ENCODE results near the gene PCDH9. TPM values are rescaled to one million over a fixed set of nuclear protein-coding genes. Genes with fewer than 3 reads are reported as not detected.

The PCDH9 gene
- total RNA-seq, 1 experiment from 2014 or later, result 1.9 TPM

DNA sequence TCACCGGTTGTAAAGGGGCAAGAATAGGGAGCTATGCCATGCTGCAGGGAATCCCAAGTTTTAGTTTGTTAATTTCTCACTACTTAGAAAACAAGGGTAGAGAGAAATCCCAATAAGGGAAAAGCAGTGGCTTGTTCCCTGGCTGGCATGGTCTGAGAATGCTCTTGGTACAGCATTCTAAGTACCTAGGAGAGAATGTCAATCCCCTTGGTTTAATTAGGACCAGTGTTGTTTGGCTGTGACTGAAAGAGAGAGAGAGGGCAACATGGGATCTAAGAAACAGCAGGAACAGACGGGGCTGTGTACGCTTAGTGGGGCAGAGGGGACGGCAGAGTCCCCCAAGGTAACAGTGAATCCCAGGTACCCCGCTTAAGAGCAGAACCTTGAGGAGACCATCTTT lies 228.8 kb downstream of the PCDH9 start:
- H3K9me3 ChIP-seq, result no peaks in the 10 kb centered on the region
- no peak for DNase-seq
- H3K4me3 ChIP-seq, result no peak overlapping the region
- no peaks in the 10 kb centered on the region for H3K27me3 ChIP-seq
- H3K36me3 ChIP-seq, result no peaks in the 10 kb centered on the region

GRCh38 chr13:66996503-66996902 lies 233.6 kb downstream of the PCDH9 start:
- no peaks in the 10 kb centered on the region for H3K36me3 ChIP-seq
- no peaks in the 10 kb centered on the region for H3K27me3 ChIP-seq
- no peaks in the 10 kb centered on the region for H3K9me3 ChIP-seq
- no peak for DNase-seq
- H3K4me3 ChIP-seq, result no peak overlapping the region

DNA sequence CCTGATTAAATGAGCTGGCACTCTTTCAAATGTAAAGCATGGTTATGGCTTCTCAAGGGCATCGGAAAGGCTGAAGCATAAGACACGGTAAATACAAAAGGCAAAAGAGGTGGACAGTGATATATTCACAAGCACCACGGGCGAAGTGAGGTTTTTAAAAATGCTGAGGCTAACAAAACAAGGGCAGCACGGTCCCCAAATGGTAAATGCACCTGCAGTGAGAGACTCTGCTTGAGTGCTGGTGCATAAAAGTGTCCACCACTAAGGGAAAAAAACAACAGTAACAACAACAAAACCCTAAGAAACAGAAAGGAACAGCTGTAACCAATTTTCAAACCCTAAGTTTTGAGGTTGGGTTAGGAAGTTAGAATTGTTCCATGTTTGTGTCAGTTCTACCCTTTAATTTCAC lies 234.9 kb downstream of the PCDH9 start:
- Histone ChIP-seq H3K9me3 (no peaks in the 10 kb centered on the region), H3K27me3 (no peaks in the 10 kb centered on the region), H3K4me3 (no peak overlapping the region), H3K36me3 (no peaks in the 10 kb centered on the region)
- DNase-seq, result no peak

DNA sequence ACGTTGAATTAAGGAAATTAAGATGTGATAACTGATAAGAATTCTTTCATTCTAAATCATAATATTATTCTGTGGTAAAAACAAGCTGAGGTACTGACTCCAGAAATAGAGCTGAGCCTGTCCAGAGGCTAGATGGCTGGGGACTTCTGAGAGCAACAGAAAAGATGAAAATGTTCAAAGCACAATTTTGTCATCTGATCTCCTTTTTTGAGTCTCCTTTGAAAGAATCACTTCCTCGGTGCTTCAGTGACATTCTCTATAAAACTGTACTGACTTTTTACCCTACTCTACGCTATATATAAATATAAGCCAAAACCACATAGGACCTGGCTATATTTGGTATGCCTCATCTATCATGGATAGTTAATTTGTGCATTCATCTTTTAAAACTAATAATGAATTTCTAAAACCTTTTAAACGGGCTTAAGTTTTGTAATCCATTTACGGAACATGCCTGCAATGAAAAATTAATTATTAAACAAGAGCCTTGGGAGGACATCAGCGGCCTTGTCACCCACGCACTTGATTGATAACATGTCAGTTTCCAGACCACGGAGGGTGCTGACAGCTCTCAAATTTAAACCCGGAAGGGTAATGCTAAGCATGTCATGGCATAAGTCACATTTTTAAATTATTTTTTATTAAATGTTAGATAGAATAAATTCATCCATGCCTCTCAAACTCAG lies 235.5 kb downstream of the PCDH9 start:
- Histone ChIP-seq H3K9me3 (no peaks in the 10 kb centered on the region), H3K36me3 (no peaks in the 10 kb centered on the region), H3K27me3 (no peaks in the 10 kb centered on the region), H3K4me3 (peak overlapping the region; percentile 26)
- DNase-seq, result no peak

DNA sequence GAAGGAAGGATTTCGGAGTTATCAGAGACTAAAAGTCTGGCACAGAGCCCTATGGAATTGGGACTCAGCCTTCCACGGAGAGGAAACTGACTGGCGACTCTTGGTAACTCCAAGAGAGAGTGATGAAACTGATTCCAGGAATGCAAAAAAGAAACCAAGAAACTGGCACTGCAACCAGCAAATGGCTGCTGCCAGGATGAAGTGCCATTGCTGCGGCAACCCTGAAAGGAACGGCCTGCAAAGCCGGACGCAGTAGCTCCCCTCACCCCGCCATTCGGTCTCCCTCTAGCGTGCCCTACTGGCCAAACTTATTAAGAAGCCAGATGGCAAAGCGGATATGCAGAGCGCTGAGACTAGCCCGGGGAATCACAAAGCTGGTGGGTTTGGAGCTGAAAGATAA lies 236.0 kb downstream of the PCDH9 start:
- Histone ChIP-seq H3K4me3 (peak overlapping the region; percentile 26), H3K9me3 (no peaks in the 10 kb centered on the region), H3K36me3 (no peaks in the 10 kb centered on the region), H3K27me3 (no peaks in the 10 kb centered on the region)
- DNase-seq, result peak; percentile 87

DNA sequence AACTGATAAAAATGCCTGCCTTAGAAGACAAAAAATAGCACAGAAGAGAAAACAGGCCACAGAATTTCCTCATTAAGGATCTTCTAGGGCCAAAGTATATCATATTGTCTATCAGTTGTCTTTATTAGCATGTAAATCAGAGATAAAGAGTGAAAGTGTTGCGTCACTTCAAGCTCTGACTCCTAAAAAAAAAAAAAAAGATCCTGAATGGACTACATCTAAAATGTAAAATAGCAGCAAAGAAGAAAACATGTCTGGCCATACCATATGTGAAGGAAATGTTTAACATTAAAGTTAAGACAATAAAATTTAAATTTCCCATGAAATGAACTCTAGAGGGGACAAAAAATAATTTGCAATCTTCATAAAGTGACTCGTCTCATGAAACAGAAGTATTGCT lies 237.4 kb downstream of the PCDH9 start:
- DNase-seq, result no peak
- Histone ChIP-seq H3K36me3 (no peaks in the 10 kb centered on the region), H3K27me3 (no peaks in the 10 kb centered on the region), H3K9me3 (no peaks in the 10 kb centered on the region), H3K4me3 (no peak overlapping the region)

DNA sequence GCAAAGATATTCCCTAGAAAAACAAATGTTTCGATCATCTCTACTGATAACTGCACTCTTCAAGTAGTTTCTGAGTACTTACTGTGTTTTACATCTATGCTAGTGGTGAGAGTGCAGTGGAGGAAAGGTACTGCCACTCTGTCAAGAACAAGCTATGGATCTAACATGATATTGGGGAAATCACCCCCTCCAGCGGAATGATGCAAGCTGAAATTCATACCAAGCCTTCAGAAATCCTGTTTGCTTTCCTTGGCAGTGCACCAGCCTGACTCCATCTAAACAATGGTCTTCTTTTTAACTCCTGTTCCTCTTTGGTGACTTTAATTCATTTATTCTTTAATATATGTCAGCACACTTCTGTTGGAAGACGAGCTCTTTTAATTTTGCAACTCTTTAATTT lies 238.0 kb downstream of the PCDH9 start:
- Histone ChIP-seq H3K4me3 (no peak overlapping the region), H3K36me3 (no peaks in the 10 kb centered on the region), H3K27me3 (no peaks in the 10 kb centered on the region), H3K9me3 (no peaks in the 10 kb centered on the region)
- DNase-seq, result peak; percentile 47

GRCh38 chr13:66984241-66984640 lies 245.9 kb downstream of the PCDH9 start:
- Histone ChIP-seq H3K9me3 (no peaks in the 10 kb centered on the region), H3K27me3 (no peaks in the 10 kb centered on the region), H3K4me3 (no peak overlapping the region), H3K36me3 (no peaks in the 10 kb centered on the region)
- no peak for DNase-seq

- no peak overlapping the region for H3K4me3 ChIP-seq
- no peak for DNase-seq
- no peaks in the 10 kb centered on the region for H3K27me3 ChIP-seq
- no peaks in the 10 kb centered on the region for H3K36me3 ChIP-seq
- no peaks in the 10 kb centered on the region for H3K9me3 ChIP-seq
Observed at GRCh38 chr13:66981912-66982311, 248.2 kb downstream of the PCDH9 start.

GRCh38 chr13:66977161-66977560 lies 253.0 kb downstream of the PCDH9 start:
- H3K9me3 ChIP-seq, result no peaks in the 10 kb centered on the region
- no peaks in the 10 kb centered on the region for H3K36me3 ChIP-seq
- peak; percentile 12 for DNase-seq
- H3K4me3 ChIP-seq, result no peak overlapping the region
- no peaks in the 10 kb centered on the region for H3K27me3 ChIP-seq

DNA sequence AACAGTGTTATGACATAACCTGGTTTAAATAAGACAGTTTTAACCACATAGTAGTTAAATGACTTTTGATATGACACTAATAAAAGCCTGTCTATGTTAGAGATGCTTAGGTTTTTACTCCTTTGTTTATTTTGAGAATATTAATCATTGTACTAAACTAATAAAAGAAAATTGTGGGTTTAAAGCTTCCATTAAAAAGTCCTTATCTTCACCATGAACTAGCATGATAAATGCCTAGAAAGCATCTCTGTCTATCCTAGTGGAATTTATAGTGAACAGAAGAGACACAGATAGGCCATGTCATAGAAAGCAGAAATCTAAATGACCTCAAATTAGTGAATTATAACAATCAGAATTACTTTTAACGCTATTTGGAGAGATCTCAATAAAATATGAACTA lies 255.2 kb downstream of the PCDH9 start:
- Histone ChIP-seq H3K9me3 (no peaks in the 10 kb centered on the region), H3K4me3 (no peak overlapping the region), H3K27me3 (no peaks in the 10 kb centered on the region), H3K36me3 (no peaks in the 10 kb centered on the region)
- DNase-seq, result no peak

GRCh38 chr13:66974174-66974573 lies 256.0 kb downstream of the PCDH9 start:
- Histone ChIP-seq H3K36me3 (no peaks in the 10 kb centered on the region), H3K9me3 (no peaks in the 10 kb centered on the region), H3K4me3 (no peak overlapping the region), H3K27me3 (no peaks in the 10 kb centered on the region)
- DNase-seq, result no peak

DNA sequence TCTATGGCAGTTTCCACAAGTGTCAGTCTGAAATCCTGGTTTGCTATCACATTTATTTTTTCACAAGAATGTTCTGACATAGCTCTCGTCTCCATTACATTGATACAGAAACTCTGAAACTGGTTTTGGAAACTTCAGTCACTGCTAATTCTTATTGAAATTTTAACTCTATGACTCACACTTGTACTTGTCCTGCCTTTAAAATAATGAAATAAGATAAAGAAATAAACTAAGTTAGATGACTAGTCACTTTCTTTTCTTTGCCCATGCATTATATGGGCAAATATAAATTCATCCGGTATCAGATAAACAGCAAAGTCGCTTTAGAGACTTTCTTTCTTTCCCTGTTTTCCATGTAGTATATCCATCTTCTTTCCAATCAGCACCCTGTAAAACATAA lies 257.5 kb downstream of the PCDH9 start:
- H3K27me3 ChIP-seq, result no peaks in the 10 kb centered on the region
- no peak overlapping the region for H3K4me3 ChIP-seq
- DNase-seq, result no peak

GRCh38 chr13:66971004-66971403 lies 259.1 kb downstream of the PCDH9 start:
- Histone ChIP-seq H3K4me3 (no peak overlapping the region), H3K27me3 (no peaks in the 10 kb centered on the region), H3K36me3 (no peaks in the 10 kb centered on the region), H3K9me3 (no peaks in the 10 kb centered on the region)
- DNase-seq, result no peak

More for the DNA sequence above, 257.5 kb downstream of the PCDH9 start:
- Histone ChIP-seq H3K36me3 (no peaks in the 10 kb centered on the region), H3K9me3 (no peaks in the 10 kb centered on the region)

GRCh38 chr13:66969291-66969690 lies 260.8 kb downstream of the PCDH9 start:
- H3K9me3 ChIP-seq, result no peaks in the 10 kb centered on the region

GRCh38 chr13:66967811-66968597 lies 262.1 kb downstream of the PCDH9 start:
- H3K4me3 ChIP-seq, result no peak overlapping the region
- no peak for DNase-seq
- H3K36me3 ChIP-seq, result no peaks in the 10 kb centered on the region
- H3K27me3 ChIP-seq, result no peaks in the 10 kb centered on the region
- no peaks in the 10 kb centered on the region for H3K9me3 ChIP-seq

More at GRCh38 chr13:66969291-66969690, 260.8 kb downstream of the PCDH9 start:
- no peak overlapping the region for H3K4me3 ChIP-seq
- no peaks in the 10 kb centered on the region for H3K27me3 ChIP-seq
- DNase-seq, result no peak
- no peaks in the 10 kb centered on the region for H3K36me3 ChIP-seq

GRCh38 chr13:66965181-66965580 lies 265.0 kb downstream of the PCDH9 start:
- no peak for DNase-seq
- Histone ChIP-seq H3K27me3 (no peaks in the 10 kb centered on the region), H3K4me3 (no peak overlapping the region), H3K36me3 (no peaks in the 10 kb centered on the region), H3K9me3 (no peaks in the 10 kb centered on the region)

- H3K27me3 ChIP-seq, result no peaks in the 10 kb centered on the region
- H3K36me3 ChIP-seq, result no peaks in the 10 kb centered on the region
- DNase-seq, result no peak
- no peak overlapping the region for H3K4me3 ChIP-seq
- H3K9me3 ChIP-seq, result no peaks in the 10 kb centered on the region
Observed at GRCh38 chr13:66962953-66963352, 267.2 kb downstream of the PCDH9 start.
